ENCODE data around the gene FBRSL1. TPM values are rescaled to one million over a fixed set of nuclear protein-coding genes. Genes with fewer than 3 reads are reported as not detected.

Gene FBRSL1
- total RNA-seq, 4 donors from 2014 or later: 2.4 to 8.5 (median 5.0) TPM

- TF ChIP-seq CTCF (IDR thresholded peaks at IDR 0.05; ENCODE audit: low read depth): no peak
Measured at GRCh38 chr12:132556801-132557200, 66.8 kb downstream of the FBRSL1 start.

- TF ChIP-seq CTCF (IDR thresholded peaks at IDR 0.05; ENCODE audit: low read depth): no peak
Measured at GRCh38 chr12:132557291-132558015, 67.5 kb downstream of the FBRSL1 start.

GRCh38 chr12:132558042-132558856 lies 68.3 kb downstream of the FBRSL1 start:
- TF ChIP-seq CTCF (IDR thresholded peaks at IDR 0.05; ENCODE audit: low read depth): no peak

- TF ChIP-seq CTCF (IDR thresholded peaks at IDR 0.05; ENCODE audit: low read depth): no peak
Measured at GRCh38 chr12:132558861-132559623, 69.1 kb downstream of the FBRSL1 start.

- no peak for TF ChIP-seq CTCF (IDR thresholded peaks at IDR 0.05; ENCODE audit: low read depth)
Measured at GRCh38 chr12:132559652-132560363, 69.9 kb downstream of the FBRSL1 start.

- no peak for TF ChIP-seq CTCF (IDR thresholded peaks at IDR 0.05; ENCODE audit: low read depth)
Measured at GRCh38 chr12:132560364-132560613, 70.3 kb downstream of the FBRSL1 start.

All from subcutaneous adipose tissue (tissue), 4 donors.